Brain microvascular endothelial cell (primary cell): ENCODE results near the gene PCDH20.

Experiments used
- DNase-seq: peaks from one replicate; pipeline ENCODE4 v3.0.0-alpha.2; 2020
- H3K27ac ChIP-seq: fragments of 250-450 bp; sonication (Bioruptor Pico); 2 replicates; pipeline ENCODE4 v1.5.1; 2020; ENCODE audit warnings: mild to moderate bottlenecking, moderate library complexity
- H3K27me3 ChIP-seq: fragments of 250-450 bp; sonication (Bioruptor Pico); replicated peaks from 2 replicates; pipeline ENCODE4 v1.5.1; 2020; ENCODE audit warnings: mild to moderate bottlenecking
- H3K36me3 ChIP-seq: fragments of 250-450 bp; sonication (Bioruptor Pico); replicated peaks from 2 replicates; pipeline ENCODE4 v1.5.1; 2020; ENCODE audit warnings: mild to moderate bottlenecking
- H3K4me3 ChIP-seq: 2 replicates; pipeline ENCODE4 v1.5.1; 2011; ENCODE audit warnings: low read depth, mild to moderate bottlenecking, control low read depth, low read length, moderate library complexity
- in situ Hi-C: cut with HindIII; loops from 2 replicates; pipeline ENCODE4 v1.10.0; 2017; ENCODE audit warnings: low sequenced_read_pairs, low pct_ligation_motif_present
- TF ChIP-seq, protein P1 (sequence below): IDR thresholded peaks from 2 replicates; pipeline ENCODE4 v1.5.1; 2011; ENCODE audit warnings: low read depth, mild to moderate bottlenecking, moderate library complexity, low read length, control low read depth, inconsistent platforms; ENCODE audit errors: missing control alignments

PCDH20 gene, protein sequence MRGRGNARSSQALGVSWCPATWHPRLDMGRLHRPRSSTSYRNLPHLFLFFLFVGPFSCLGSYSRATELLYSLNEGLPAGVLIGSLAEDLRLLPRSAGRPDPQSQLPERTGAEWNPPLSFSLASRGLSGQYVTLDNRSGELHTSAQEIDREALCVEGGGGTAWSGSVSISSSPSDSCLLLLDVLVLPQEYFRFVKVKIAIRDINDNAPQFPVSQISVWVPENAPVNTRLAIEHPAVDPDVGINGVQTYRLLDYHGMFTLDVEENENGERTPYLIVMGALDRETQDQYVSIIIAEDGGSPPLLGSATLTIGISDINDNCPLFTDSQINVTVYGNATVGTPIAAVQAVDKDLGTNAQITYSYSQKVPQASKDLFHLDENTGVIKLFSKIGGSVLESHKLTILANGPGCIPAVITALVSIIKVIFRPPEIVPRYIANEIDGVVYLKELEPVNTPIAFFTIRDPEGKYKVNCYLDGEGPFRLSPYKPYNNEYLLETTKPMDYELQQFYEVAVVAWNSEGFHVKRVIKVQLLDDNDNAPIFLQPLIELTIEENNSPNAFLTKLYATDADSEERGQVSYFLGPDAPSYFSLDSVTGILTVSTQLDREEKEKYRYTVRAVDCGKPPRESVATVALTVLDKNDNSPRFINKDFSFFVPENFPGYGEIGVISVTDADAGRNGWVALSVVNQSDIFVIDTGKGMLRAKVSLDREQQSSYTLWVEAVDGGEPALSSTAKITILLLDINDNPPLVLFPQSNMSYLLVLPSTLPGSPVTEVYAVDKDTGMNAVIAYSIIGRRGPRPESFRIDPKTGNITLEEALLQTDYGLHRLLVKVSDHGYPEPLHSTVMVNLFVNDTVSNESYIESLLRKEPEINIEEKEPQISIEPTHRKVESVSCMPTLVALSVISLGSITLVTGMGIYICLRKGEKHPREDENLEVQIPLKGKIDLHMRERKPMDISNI

DNA sequence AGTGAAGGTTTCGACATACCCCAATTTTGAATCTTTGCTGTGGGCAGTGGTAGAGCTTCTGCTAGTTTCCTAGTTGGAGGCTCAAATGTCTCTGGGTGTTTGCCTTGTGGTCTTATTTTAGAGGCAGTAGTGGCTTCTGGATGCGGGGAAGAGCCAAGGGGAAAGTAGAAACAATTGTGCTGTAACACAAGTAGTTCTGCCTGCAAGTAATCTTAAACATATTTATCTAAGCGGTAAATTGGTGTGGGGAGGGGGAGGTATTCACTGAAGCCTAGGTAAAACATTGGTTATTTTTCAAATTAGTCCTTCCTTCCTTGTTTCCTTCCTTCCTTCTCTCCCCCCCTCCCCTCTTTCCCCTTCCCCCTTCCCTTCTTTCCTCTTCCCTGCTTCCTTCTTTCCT lies at the start of gene PCDH20:
Gene PCDH20 (minus strand): TSS at position 101 of the 400 bp plus-strand sequence. CDS start 691 bp downstream, outside the sequence.
- H3K27ac ChIP-seq: no peak within 1 kb of the TSS
- TF ChIP-seq, protein P1, sequence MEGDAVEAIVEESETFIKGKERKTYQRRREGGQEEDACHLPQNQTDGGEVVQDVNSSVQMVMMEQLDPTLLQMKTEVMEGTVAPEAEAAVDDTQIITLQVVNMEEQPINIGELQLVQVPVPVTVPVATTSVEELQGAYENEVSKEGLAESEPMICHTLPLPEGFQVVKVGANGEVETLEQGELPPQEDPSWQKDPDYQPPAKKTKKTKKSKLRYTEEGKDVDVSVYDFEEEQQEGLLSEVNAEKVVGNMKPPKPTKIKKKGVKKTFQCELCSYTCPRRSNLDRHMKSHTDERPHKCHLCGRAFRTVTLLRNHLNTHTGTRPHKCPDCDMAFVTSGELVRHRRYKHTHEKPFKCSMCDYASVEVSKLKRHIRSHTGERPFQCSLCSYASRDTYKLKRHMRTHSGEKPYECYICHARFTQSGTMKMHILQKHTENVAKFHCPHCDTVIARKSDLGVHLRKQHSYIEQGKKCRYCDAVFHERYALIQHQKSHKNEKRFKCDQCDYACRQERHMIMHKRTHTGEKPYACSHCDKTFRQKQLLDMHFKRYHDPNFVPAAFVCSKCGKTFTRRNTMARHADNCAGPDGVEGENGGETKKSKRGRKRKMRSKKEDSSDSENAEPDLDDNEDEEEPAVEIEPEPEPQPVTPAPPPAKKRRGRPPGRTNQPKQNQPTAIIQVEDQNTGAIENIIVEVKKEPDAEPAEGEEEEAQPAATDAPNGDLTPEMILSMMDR: no peak
- H3K4me3 ChIP-seq: peak within 1 kb of the TSS; percentile 49
- in situ Hi-C loops: no loop called here
- no peak for DNase-seq
- H3K27me3 ChIP-seq: peaks cover 7% of the 10 kb centered on the region
- H3K36me3 ChIP-seq: no peaks in the 10 kb centered on the region

DNA sequence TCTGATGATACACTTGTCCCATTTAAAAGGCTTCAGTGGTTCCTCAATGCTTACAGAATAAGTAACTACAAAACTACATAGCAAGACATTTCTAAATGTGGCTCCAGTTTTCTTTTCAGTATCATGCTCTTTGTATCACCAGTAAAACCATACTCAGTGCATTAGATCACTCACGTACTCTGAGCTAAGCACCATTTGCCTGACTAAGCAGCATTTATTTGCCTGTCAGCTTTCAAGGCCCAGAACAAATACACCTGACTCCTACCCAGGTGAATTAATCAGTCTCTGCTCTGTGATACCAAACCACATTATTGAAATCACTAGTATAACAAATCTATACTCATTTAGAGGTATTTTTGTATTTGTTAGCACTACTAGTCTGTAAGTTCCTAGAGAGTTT lies 47.4 kb upstream of the PCDH20 start:
- no peak for DNase-seq
- Histone ChIP-seq H3K36me3 (no peaks in the 10 kb centered on the region), H3K27ac (no peak overlapping the region), H3K27me3 (no peaks in the 10 kb centered on the region), H3K4me3 (no peak overlapping the region)
- TF ChIP-seq, protein P1: no peak
- in situ Hi-C loops: no loop called here

DNA sequence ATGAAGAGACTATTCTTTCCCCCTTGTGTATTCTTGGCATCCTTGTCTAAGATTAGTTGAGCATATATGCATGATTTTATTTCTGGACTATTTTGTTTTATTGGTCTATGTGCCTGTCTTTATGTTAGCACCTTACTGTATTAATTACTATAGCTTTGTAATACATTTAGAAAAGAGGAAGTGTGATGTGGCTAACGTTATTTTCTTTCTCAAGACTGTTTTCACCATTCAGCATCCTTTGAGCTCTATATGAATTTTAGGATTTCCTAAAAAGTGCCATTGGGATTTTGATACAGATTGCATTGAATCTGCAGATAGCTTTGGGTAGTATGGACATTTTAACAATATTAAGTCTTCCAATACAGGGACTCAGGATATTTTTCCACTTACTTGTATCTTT lies 37.5 kb upstream of the PCDH20 start:
- in situ Hi-C loops: no loop called here
- H3K4me3 ChIP-seq: no peak overlapping the region
- no peaks in the 10 kb centered on the region for H3K36me3 ChIP-seq
- no peak overlapping the region for H3K27ac ChIP-seq
- H3K27me3 ChIP-seq: no peaks in the 10 kb centered on the region
- TF ChIP-seq, protein P1: no peak
- no peak for DNase-seq

GRCh38 chr13:61432029-61432428 lies 16.4 kb upstream of the PCDH20 start:
- no peaks in the 10 kb centered on the region for H3K36me3 ChIP-seq
- H3K27ac ChIP-seq: no peak overlapping the region
- no peak for DNase-seq
- H3K27me3 ChIP-seq: no peaks in the 10 kb centered on the region
- in situ Hi-C loops: no loop called here
- TF ChIP-seq, protein P1: no peak
- H3K4me3 ChIP-seq: no peak overlapping the region

GRCh38 chr13:61423915-61424314 lies 8.3 kb upstream of the PCDH20 start:
- in situ Hi-C loops: no loop called here
- no peak for DNase-seq

More at GRCh38 chr13:61423915-61424314, 8.3 kb upstream of the PCDH20 start:
- no peaks in the 10 kb centered on the region for H3K27me3 ChIP-seq
- H3K27ac ChIP-seq: no peak overlapping the region
- no peaks in the 10 kb centered on the region for H3K36me3 ChIP-seq
- TF ChIP-seq, protein P1: no peak
- no peak overlapping the region for H3K4me3 ChIP-seq
